ENCODE data around the gene OBSCN.

OBSCN gene

GRCh38 chr1:228368801-228369607, 161.2 kb downstream of the OBSCN start:
- DNase-seq (ENCODE audit: low read depth) = no peak

DNA sequence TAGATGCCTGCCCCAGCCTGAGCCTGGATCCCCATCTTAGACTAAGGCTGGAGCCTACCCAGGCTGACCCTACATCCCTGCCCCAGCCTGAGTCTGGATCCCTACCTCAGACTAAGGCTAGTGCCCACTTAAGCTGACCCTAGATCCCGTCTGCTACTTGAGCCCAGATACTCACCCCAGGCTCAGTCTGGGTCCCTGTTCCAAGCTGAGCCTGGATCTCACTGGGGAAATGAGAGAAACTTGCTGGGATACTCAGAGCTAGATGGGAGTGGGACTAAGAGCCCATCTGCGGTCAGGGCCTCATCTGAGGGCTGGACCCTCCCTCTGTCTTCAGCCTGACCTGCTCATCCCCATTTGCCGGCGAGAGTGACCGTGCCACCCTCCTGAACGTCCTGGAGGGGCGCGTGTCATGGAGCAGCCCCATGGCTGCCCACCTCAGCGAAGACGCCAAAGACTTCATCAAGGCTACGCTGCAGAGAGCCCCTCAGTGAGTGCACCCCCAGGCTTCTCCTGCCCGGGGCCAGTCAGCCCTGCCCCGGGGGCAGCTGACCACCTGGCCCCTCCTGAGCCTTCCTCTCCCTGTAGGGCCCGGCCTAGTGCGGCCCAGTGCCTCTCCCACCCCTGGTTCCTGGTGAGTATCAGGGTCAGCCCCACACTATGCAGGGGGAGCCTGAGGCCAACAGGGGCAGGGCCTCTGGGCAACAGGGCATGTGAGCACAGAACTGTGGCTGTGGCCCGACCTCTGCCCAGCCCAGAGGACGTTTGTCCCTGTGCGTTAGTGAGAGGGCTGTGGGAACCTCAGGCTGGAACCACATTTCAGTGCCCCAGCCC, 162.0 kb downstream of the OBSCN start:
- no peak for DNase-seq (ENCODE audit: low read depth)

DNA sequence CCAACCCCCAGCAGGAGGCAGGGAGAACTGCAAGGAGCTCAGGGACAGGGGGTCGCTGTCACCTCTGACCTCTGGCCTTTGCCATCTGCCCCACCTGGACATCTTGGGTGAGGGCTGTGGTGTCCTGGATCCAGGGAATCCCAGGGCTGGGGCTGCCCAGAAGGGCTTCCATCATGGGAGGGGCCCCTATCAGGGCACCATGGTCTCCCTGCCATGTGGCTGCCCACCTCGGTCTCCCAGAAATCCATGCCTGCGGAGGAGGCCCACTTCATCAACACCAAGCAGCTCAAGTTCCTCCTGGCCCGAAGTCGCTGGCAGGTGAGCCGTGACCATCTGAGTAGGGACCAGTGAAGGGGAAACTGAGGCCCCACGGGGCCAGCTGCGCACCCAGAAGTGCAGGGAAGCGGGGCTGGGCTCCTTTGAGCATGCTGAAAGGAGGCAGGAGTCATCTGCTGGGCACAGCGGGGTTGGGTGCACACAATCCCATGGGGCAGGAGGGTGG, 162.6 kb downstream of the OBSCN start:
- no peak for DNase-seq (ENCODE audit: low read depth)

- no peak for DNase-seq (ENCODE audit: low read depth)
Observed at GRCh38 chr1:228370941-228371740, 163.3 kb downstream of the OBSCN start.

DNA sequence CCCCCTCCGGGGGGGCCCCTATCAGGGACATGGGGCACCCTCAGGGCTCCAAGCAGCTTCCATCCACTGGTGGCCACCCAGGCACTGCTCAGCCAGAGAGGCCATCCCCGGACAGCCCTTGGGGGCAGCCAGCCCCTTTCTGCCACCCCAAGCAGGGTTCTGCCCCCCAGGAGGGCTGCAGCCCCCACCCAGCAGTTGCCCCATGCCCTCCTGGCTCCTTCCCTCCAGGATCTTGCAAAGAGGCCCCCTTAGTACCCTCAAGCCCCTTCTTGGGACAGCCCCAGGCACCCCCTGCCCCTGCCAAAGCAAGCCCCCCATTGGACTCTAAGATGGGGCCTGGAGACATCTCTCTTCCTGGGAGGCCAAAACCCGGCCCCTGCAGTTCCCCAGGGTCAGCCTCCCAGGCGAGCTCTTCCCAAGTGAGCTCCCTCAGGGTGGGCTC, 163.9 kb downstream of the OBSCN start:
- DNase-seq (ENCODE audit: low read depth) = no peak

GRCh38 chr1:228372183-228373003, 164.5 kb downstream of the OBSCN start:
- no peak for DNase-seq (ENCODE audit: low read depth)

DNA sequence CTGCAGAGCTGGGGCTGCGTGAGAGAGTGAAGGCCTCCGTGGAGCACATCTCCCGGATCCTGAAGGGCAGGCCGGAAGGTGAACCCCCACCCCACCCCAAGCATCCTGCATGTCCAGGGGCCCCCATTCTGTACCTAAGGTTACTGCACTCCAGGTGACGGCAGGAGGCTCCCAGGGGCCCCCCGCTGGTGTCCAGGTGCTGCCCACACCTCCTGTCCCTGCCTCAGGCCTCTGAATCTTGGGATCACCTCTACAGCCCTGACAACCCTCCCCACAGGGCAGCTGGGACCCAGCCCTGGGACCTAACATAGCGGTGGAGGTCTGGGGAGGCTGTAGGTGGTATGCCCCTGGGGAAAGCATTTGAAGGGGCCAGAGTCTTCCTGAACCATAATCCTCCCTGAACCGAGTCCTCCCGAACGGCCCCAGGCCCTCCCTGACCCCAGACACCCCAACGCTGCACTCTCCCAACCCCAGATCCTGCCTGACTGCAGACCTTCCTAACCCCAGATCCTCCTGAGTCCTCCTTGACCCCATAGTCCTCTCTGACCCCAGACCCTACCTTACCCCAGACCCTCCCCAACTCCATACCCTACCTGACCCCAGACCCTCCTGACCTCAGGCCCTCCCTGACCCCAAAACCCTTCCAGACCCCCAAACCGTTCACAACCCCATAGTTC, 165.3 kb downstream of the OBSCN start:
- DNase-seq (ENCODE audit: low read depth) = no peak

DNA sequence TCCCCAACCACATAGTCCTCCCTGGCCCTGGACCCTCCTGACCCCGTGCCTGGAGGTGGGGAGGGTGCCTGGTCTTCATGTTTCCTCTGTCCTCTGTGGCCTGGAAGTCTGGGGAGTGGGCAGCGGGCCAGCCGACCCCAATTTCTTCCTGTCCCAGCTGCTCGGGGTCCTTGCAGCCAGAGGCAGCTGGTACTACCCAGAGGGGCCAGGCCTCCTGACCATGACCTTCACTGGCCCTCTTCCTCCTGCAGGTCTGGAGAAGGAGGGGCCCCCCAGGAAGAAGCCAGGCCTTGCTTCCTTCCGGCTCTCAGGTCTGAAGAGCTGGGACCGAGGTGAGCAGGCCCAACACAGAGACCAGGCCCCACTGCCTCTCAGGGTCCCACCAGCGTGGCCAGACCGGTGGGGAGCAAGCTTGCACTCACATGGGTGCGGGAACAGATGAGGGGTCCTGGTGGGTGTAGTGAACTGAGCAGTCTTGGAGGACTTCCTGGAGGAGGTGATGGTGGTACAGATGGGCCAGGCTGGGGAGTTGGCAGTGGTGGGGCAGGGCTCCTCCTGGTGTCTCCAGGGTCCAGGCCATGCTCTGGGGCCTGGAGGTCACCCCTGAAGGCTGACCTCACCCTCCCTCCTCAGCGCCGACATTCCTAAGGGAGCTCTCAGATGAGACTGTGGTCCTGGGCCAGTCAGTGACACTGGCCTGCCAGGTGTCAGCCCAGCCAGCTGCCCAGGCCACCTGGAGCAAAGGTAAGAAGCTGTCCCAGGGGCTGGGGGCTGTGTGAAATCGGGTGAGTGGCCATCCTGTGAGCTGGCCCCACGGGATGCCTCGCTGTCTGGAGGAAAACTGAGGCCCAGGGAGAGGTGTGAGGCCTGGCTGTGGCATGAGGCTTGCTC, 166.1 kb downstream of the OBSCN start:
- no peak for DNase-seq (ENCODE audit: low read depth)

GRCh38 chr1:228374711-228375577, 167.1 kb downstream of the OBSCN start:
- DNase-seq (ENCODE audit: low read depth) = no peak

GRCh38 chr1:228375578-228376261, 167.9 kb downstream of the OBSCN start:
- no peak for DNase-seq (ENCODE audit: low read depth)

DNA sequence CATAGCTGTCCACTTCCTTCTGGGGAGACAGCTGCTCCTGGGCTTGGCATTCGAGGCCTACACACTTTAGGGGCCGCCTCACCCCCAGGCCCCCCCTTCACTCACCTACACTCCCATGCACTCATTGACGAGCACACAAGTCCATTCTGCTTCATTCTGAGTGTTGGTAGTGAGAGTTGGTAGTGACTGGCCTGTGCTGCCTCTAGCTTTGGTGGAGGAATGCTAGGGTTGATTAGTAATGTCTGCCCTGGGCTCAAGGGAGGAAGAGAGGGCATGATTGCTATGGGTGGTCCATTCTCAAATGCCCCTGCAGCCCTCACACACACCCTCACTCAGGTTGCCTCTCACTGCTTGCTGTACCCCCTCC, 168.4 kb downstream of the OBSCN start:
- DNase-seq (ENCODE audit: low read depth) = no peak

DNA sequence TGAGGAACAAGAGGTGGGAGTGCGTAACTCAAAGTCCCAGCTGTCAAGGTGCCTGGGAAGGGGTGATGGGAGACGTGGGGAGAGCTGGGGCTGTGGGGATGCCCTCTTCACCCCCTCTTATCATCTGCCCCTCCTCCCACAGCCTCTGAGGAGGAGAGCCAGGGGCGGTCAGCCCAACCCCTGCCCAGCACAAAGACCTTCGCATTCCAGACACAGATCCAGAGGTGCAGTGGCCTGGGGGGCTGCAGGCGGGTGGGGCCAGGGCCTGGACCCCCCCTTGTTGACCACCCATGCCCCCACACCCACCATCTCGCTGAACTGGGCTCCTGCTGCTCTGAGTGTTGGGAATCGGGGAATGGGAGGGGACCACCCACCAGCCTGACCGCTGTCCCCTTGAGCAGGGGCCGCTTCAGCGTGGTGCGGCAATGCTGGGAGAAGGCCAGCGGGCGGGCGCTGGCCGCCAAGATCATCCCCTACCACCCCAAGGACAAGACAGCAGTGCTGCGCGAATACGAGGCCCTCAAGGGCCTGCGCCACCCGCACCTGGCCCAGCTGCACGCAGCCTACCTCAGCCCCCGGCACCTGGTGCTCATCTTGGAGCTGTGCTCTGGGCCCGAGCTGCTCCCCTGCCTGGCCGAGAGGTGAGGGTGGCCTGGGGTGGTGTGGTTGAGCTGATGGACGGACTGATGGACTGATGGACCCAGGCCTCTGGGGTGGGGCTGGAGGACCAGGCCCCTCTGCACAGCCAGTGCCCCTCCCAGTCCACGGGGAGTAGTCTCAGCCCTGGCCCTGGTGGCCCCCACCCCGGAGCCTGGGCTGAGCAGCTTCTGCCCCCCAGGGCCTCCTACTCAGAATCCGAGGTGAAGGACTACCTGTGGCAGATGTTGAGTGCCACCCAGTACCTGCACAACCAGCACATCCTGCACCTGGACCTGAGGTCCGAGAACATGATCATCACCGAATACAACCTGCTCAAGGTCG, 169.1 kb downstream of the OBSCN start:
- DNase-seq (ENCODE audit: low read depth) = no peak

GRCh38 chr1:228377664-228378089, 169.8 kb downstream of the OBSCN start:
- no peak for DNase-seq (ENCODE audit: low read depth)

DNA sequence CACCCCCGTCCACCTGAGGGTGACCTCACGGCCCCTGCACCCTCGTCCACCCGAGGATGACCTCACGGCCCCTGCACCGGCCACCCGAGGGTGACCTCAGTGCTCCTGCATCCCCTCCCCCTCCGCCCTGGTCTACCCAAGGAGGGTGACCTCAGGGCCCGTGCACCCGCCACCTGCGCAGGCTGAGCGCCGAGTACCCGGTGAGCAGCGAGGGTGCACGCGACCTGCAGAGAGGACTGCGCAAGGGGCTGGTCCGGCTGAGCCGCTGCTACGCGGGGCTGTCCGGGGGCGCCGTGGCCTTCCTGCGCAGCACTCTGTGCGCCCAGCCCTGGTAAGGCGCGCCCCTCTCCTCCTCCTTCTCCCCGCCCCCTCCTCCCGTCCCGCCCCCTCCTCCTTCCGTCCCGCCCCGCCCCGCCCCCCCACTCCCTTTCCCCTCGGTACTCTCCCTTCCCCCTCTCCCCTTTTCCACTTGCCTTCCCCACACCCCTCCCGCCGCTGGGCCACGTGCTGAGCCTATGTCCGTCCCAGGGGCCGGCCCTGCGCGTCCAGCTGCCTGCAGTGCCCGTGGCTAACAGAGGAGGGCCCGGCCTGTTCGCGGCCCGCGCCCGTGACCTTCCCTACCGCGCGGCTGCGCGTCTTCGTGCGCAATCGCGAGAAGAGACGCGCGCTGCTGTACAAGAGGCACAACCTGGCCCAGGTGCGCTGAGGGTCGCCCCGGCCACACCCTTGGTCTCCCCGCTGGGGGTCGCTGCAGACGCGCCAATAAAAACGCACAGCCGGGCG, 170.4 kb downstream of the OBSCN start:
- peak; percentile 10 for DNase-seq (ENCODE audit: low read depth)

GRCh38 chr1:228378873-228379460, 171.1 kb downstream of the OBSCN start:
- no peak for DNase-seq (ENCODE audit: low read depth)

- no peak for DNase-seq (ENCODE audit: low read depth)
Observed at GRCh38 chr1:228379666-228380065, 171.8 kb downstream of the OBSCN start.

All from stimulated activated CD8-positive, alpha-beta memory T cell treated with anti-CD3 and anti-CD28 coated beads, Interleukin-12 subunit alpha, Interleukin-12 subunit beta, amount 100 ng/mL, for 4 hours (primary cell).